SU-DHL-6 (cell line): Measurements from ENCODE around the gene PAIP2.

Experiments used
- H2AFZ ChIP-seq: fragments of 200-600 bp; sonication (generic); 2 replicates; pipeline ENCODE4 v1.6.1; 2014; ENCODE audit warnings: low read depth, mild to moderate bottlenecking, moderate library complexity, mixed read lengths, antibody characterized with exemption, low read length; ENCODE audit not compliant: severe bottlenecking
- H3F3A ChIP-seq: fragments of 200-600 bp; shearing (Covaris generic); 2 replicates; pipeline ENCODE4 v1.6.0; 2016; ENCODE audit warnings: antibody characterized with exemption, mild to moderate bottlenecking; ENCODE audit not compliant: insufficient read depth
- H3K27ac ChIP-seq: fragments of 200-600 bp; sonication (generic); 2 replicates; pipeline ENCODE4 v1.5.1; 2016; ENCODE audit warnings: low read depth, mild to moderate bottlenecking, low read length, moderate library complexity, mixed read lengths
- H3K27me3 ChIP-seq: fragments of 200-600 bp; sonication (generic), shearing (Covaris generic); 2 replicates; pipeline ENCODE4 v1.6.0; 2014; ENCODE audit warnings: mild to moderate bottlenecking, low read length
- H3K36me3 ChIP-seq: fragments of 200-600 bp; sonication (generic); 2 replicates; pipeline ENCODE4 v1.6.1; 2014; ENCODE audit warnings: mild to moderate bottlenecking, low read length, mixed read lengths
- H3K4me2 ChIP-seq: fragments of 300-600, 200-600 bp; shearing (Covaris generic), sonication (generic); 2 replicates; pipeline ENCODE4 v1.6.0; 2014; ENCODE audit warnings: low read length, low read depth, mild to moderate bottlenecking; ENCODE audit not compliant: poor library complexity, severe bottlenecking
- H3K4me3 ChIP-seq: fragments of 200-600 bp; sonication (generic); 2 replicates; pipeline ENCODE4 v1.5.1; 2014; ENCODE audit warnings: antibody characterized with exemption, low read length, mild to moderate bottlenecking, mixed read lengths; ENCODE audit not compliant: insufficient read depth, poor library complexity, severe bottlenecking
- H3K79me2 ChIP-seq: fragments of 200-600 bp; sonication (generic); 2 replicates; pipeline ENCODE4 v1.6.1; 2014; ENCODE audit warnings: mild to moderate bottlenecking, low read length, moderate library complexity; ENCODE audit not compliant: insufficient read depth
- H3K9ac ChIP-seq: fragments of 200-600 bp; sonication (generic); 2 replicates; pipeline ENCODE4 v1.7.0; 2014; ENCODE audit warnings: mild to moderate bottlenecking, low read length
- H3K9me2 ChIP-seq: fragments of 200-600 bp; sonication (generic); replicated peaks from 2 replicates; pipeline ENCODE4 v1.6.1; 2014; ENCODE audit warnings: low read length; ENCODE audit not compliant: insufficient read depth
- H3K9me3 ChIP-seq: fragments of 200-600 bp; sonication (generic); 2 replicates; pipeline ENCODE4 v1.6.1; 2014; ENCODE audit warnings: low read length, mixed read lengths; ENCODE audit not compliant: insufficient read depth
- H4K20me1 ChIP-seq: fragments of 200-600 bp; sonication (generic); 2 replicates; pipeline ENCODE4 v1.6.1; 2014; ENCODE audit warnings: low read depth, mild to moderate bottlenecking, antibody characterized with exemption, low read length, moderate library complexity, mixed read lengths
- EZH2phosphoT487 ChIP-seq: fragments of 200-600 bp; sonication (generic), shearing (Covaris generic); conservative IDR thresholded peaks from 2 replicates; pipeline ENCODE4 v1.6.1; 2018; ENCODE audit warnings: mild to moderate bottlenecking, antibody characterized with exemption, low read length, moderate library complexity, mixed read lengths
- TF ChIP-seq, protein P1 (sequence below): fragments of 200-600 bp; sonication (generic); IDR thresholded peaks from one replicate; pipeline ENCODE4 v1.5.1; 2017; ENCODE audit warnings: antibody characterized with exemption, mild to moderate bottlenecking, low read length, moderate library complexity; ENCODE audit not compliant: insufficient read depth, poor library complexity, severe bottlenecking

Gene PAIP2

DNA sequence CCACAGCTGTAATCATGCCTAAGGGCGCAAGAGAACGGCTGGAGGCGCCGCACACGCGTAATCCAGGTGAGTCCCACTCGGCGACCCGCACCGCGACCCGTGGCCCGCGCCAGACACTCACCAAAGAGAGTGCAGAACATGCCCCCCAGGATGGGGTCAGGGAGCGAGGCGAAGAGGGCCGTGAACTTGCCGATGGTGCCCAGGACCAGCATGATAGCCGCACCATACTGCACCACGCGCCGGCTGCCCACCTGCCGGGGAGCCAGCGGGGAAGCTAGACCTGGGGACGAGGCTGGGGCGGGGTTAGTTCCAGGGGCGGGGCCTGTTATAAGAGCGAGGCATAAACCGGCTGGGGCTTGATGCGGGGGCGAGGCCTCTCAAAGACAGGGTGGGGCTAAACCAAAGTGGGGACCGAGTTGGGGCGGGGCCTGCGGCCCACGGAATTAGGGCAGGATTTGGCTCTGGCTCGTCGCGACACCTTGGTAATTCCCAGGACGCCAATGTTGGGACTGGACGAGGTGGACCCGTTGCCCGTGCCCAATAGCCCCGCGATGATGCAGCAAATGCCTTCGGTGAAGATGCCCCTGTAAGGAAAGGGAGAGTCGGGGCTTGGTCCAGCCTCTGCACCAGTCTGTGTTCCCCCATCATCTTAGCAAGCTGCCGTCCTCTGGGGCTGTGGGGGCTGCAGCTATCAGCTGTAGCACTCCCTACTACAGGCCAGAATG, 36.6 kb downstream of the PAIP2 start:
- Histone ChIP-seq H3K27me3 (no peaks in the 10 kb centered on the region), H2AFZ (no peak overlapping the region), H3K79me2 (no peaks in the 10 kb centered on the region), H3K9ac (no peak overlapping the region), H3F3A (no peaks in the 10 kb centered on the region), H3K36me3 (no peaks in the 10 kb centered on the region), H3K4me2 (no peak overlapping the region), H3K4me3 (no peak overlapping the region), H3K9me2 (no peaks in the 10 kb centered on the region), H3K27ac (no peak overlapping the region), H4K20me1 (no peaks in the 10 kb centered on the region), H3K9me3 (no peaks in the 10 kb centered on the region)
- TF ChIP-seq EZH2phosphoT487, result no peak
- TF ChIP-seq, protein P1, sequence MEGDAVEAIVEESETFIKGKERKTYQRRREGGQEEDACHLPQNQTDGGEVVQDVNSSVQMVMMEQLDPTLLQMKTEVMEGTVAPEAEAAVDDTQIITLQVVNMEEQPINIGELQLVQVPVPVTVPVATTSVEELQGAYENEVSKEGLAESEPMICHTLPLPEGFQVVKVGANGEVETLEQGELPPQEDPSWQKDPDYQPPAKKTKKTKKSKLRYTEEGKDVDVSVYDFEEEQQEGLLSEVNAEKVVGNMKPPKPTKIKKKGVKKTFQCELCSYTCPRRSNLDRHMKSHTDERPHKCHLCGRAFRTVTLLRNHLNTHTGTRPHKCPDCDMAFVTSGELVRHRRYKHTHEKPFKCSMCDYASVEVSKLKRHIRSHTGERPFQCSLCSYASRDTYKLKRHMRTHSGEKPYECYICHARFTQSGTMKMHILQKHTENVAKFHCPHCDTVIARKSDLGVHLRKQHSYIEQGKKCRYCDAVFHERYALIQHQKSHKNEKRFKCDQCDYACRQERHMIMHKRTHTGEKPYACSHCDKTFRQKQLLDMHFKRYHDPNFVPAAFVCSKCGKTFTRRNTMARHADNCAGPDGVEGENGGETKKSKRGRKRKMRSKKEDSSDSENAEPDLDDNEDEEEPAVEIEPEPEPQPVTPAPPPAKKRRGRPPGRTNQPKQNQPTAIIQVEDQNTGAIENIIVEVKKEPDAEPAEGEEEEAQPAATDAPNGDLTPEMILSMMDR, result no peak

- Histone ChIP-seq H4K20me1 (no peaks in the 10 kb centered on the region), H3K27me3 (no peaks in the 10 kb centered on the region), H3K4me2 (no peak overlapping the region), H3K27ac (no peak overlapping the region), H3K4me3 (no peak overlapping the region), H2AFZ (no peak overlapping the region), H3K9me3 (no peaks in the 10 kb centered on the region), H3K9me2 (no peaks in the 10 kb centered on the region), H3K36me3 (no peaks in the 10 kb centered on the region), H3K9ac (no peak overlapping the region), H3F3A (peaks cover 5% of the 10 kb centered on the region; the same call in 1 of the 2 replicates), H3K79me2 (no peaks in the 10 kb centered on the region)
- TF ChIP-seq, protein P1, result no peak
- TF ChIP-seq EZH2phosphoT487, result no peak
Observed at GRCh38 chr5:139378941-139379361, 37.3 kb downstream of the PAIP2 start.

- Histone ChIP-seq H3K9me3 (no peaks in the 10 kb centered on the region), H3K36me3 (no peaks in the 10 kb centered on the region), H3K9me2 (no peaks in the 10 kb centered on the region), H2AFZ (no peak overlapping the region), H3K4me2 (no peak overlapping the region), H3K79me2 (no peaks in the 10 kb centered on the region), H3K9ac (no peak overlapping the region), H3K4me3 (no peak overlapping the region), H3F3A (peaks cover 6% of the 10 kb centered on the region), H3K27me3 (no peaks in the 10 kb centered on the region), H4K20me1 (no peaks in the 10 kb centered on the region), H3K27ac (no peak overlapping the region)
- TF ChIP-seq, protein P1, result no peak
- TF ChIP-seq EZH2phosphoT487, result no peak
Observed at GRCh38 chr5:139379626-139380449, 38.2 kb downstream of the PAIP2 start.
